Hepatocyte (in vitro differentiated cells): ENCODE data around the gene PET117. TPM values are rescaled to one million over a fixed set of nuclear protein-coding genes. Genes with fewer than 3 reads are reported as not detected.
"Not testable (repeated sequence)": the region's sequence is repeated elsewhere in the genome, so short reads cannot be mapped to it uniquely, and the experiment has no call there.

ENCODE experiments used
- DNase-seq: peaks from one replicate; pipeline ENCODE4 v3.0.0-alpha.2; 2016; ENCODE audit warnings: low spot score
- H2AFZ ChIP-seq: fragments of 200-600 bp; sonication (generic); 2 replicates; pipeline ENCODE4 v1.6.0; 2016; ENCODE audit warnings: antibody characterized with exemption, mild to moderate bottlenecking
- H3K27ac ChIP-seq: fragments of 200-600 bp; sonication (generic); 2 replicates; pipeline ENCODE4 v1.5.1; 2016; ENCODE audit warnings: mild to moderate bottlenecking
- H3K27me3 ChIP-seq: fragments of 200-600 bp; sonication (generic); 2 replicates; pipeline ENCODE4 v1.6.1; 2016
- H3K36me3 ChIP-seq: fragments of 200-600 bp; sonication (generic); replicated peaks from 2 replicates; pipeline ENCODE4 v1.5.1; 2016; ENCODE audit warnings: low read depth; ENCODE audit not compliant: insufficient read depth
- H3K4me1 ChIP-seq: fragments of 200-600 bp; sonication (generic); 2 replicates; pipeline ENCODE4 v1.5.1; 2016; ENCODE audit warnings: mild to moderate bottlenecking, moderate library complexity; ENCODE audit not compliant: insufficient read depth
- H3K4me2 ChIP-seq: fragments of 200-600 bp; sonication (generic); 2 replicates; pipeline ENCODE4 v1.6.0; 2016
- H3K4me3 ChIP-seq: fragments of 200-600 bp; sonication (generic); 2 replicates; pipeline ENCODE4 v1.5.1; 2016; ENCODE audit warnings: mild to moderate bottlenecking
- H3K79me2 ChIP-seq: fragments of 200-600 bp; sonication (generic); 2 replicates; pipeline ENCODE4 v1.6.0; 2017; ENCODE audit warnings: mild to moderate bottlenecking
- H3K9me2 ChIP-seq: fragments of 200-600 bp; sonication (generic); replicated peaks from 2 replicates; pipeline ENCODE4 v1.6.0; 2017; ENCODE audit warnings: mild to moderate bottlenecking; ENCODE audit not compliant: insufficient read depth
- H3K9me3 ChIP-seq: fragments of 200-600 bp; sonication (generic); 2 replicates; pipeline ENCODE4 v1.5.1; 2016; ENCODE audit warnings: low read depth, mild to moderate bottlenecking
- H4K20me1 ChIP-seq: fragments of 200-600 bp; sonication (generic); 2 replicates; pipeline ENCODE4 v1.6.0; 2016; ENCODE audit warnings: mild to moderate bottlenecking; ENCODE audit not compliant: insufficient read depth, poor library complexity, severe bottlenecking
- CTCF ChIP-seq: fragments of 200-600 bp; sonication (generic); IDR thresholded peaks from 2 replicates; pipeline ENCODE4 v1.5.1; 2016; ENCODE audit warnings: antibody characterized with exemption, mild to moderate bottlenecking; ENCODE audit not compliant: poor library complexity
- EZH2 ChIP-seq: fragments of 200-600 bp; sonication (generic); IDR thresholded peaks from 2 replicates; pipeline ENCODE4 v1.6.1; 2016; ENCODE audit warnings: antibody characterized with exemption, mild to moderate bottlenecking, borderline replicate concordance
- EZH2phosphoT487 ChIP-seq: fragments of 200-600 bp; sonication (generic); IDR thresholded peaks from one replicate; pipeline ENCODE4 v1.6.1; 2018; ENCODE audit warnings: antibody characterized with exemption, mild to moderate bottlenecking, low read depth, moderate library complexity; ENCODE audit not compliant: unreplicated experiment, severe bottlenecking
- WGBS: methylation state at CpG from one replicate; pipeline ENCODE4 v1.1.6; 2016; ENCODE audit warnings: low lambda C conversion rate; ENCODE audit errors: missing lambda C conversion rate; 5-methylcytosine and 5-hydroxymethylcytosine counted together
- polyA plus RNA-seq: library from polyadenylated mRNA; unstranded; fragments of >200 nt; fragmentation: Nextera tagmentation; extraction: Ambion mirVana; gene quantifications from 2 replicates; pipeline ENCODE4 v1.2.1, GENCODE V29; 2016
- total RNA-seq: library from RNA; depleted of rRNA; stranded (reverse); fragments of >200 nt; gene quantifications from 2 replicates; pipeline ENCODE4 v1.2.3, GENCODE V29; 2014

The PET117 gene
- total and polyA plus RNA-seq, 2 experiments from 2014 or later, result 24.7 to 27.7 TPM

DNA sequence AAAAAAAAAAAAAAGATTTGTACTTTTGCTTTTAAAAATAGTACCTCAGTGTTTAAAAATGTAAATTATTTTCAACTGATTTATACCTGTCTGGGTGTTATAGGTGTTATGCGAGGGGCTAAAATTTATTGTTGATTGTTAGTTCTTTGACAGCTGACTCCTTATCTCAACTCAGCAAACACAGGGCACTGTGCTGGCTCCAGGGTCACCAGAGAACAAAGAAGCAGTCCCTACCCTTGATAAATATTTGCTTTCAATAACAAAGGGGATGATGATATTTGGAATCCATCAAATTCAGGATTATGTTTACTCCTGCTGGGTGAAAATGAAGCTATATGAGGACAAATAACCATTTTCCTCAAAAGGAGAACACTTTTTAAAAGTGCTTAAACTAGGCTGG, 34.2 kb upstream of the PET117 start:
- 38% methylated on average over 1 of the region's 1 CpG for WGBS
- TF ChIP-seq EZH2, result no peak
- no peak for TF ChIP-seq EZH2phosphoT487
- Histone ChIP-seq H4K20me1 (no peaks in the 10 kb centered on the region), H3K4me1 (no peaks in the 10 kb centered on the region), H3K9me3 (no peaks in the 10 kb centered on the region), H3K79me2 (no peaks in the 10 kb centered on the region), H3K4me2 (no peak overlapping the region), H3K27me3 (no peaks in the 10 kb centered on the region), H3K9me2 (no peaks in the 10 kb centered on the region), H3K4me3 (no peak overlapping the region), H3K27ac (no peak overlapping the region), H3K36me3 (no peaks in the 10 kb centered on the region), H2AFZ (no peak overlapping the region)
- DNase-seq, result no peak

DNA sequence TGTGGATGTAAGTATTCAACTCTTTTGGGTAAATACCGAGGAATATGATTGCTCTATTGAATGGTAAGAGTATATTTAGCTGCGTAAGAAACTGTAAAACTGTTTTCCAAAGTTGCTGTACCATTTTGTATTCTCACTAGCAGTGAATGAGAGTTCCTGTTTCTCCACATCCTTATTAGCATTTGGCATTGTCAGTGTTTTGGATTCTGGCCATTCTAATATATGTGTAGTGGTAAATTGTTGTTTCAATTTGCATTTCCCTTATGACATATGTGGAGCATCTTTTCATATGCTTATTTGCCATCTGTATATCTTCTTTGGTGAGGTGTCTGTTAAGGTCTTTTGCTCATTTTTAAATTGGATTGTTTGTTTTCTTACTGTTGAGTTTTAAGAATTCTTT, 29.3 kb upstream of the PET117 start:
- TF ChIP-seq EZH2 (no peak), EZH2phosphoT487 (no peak), CTCF (no peak)
- H3K4me3 ChIP-seq, result no peak overlapping the region
- no peaks in the 10 kb centered on the region for H4K20me1 ChIP-seq
- no peaks in the 10 kb centered on the region for H3K9me3 ChIP-seq
- no peak overlapping the region for H3K27ac ChIP-seq
- no peak overlapping the region for H2AFZ ChIP-seq
- no peak overlapping the region for H3K4me2 ChIP-seq
- H3K27me3 ChIP-seq, result no peaks in the 10 kb centered on the region
- no peaks in the 10 kb centered on the region for H3K4me1 ChIP-seq
- H3K79me2 ChIP-seq, result no peaks in the 10 kb centered on the region
- no peaks in the 10 kb centered on the region for H3K36me3 ChIP-seq
- no peak for DNase-seq
- WGBS, result 88% methylated on average over 2 of the region's 2 CpGs
- no peaks in the 10 kb centered on the region for H3K9me2 ChIP-seq

DNA sequence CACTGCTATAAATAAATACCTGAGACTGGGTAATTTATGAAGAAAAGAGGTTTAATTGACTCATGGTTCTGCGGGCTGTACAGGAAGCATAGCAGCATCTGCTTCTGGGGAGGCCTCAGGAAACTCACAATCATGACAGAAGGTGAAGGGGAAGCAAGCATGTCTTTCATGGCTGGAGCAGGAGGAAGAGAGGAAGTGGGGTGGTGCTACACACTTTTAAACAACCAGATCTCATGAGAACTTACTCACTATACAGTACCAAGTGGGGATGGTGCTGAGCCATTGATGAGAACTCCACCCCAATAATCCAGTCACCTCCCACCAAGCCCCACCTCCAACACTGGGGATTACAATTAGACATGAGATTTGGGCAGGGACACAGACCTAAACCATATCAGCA, 9.1 kb upstream of the PET117 start:
- not testable (repeated sequence) for DNase-seq, H3K4me1 ChIP-seq, H2AFZ ChIP-seq, H3K27me3 ChIP-seq, H3K27ac ChIP-seq, H3K4me2 ChIP-seq, H3K36me3 ChIP-seq, H3K4me3 ChIP-seq, H4K20me1 ChIP-seq, H3K79me2 ChIP-seq, H3K9me3 ChIP-seq, H3K9me2 ChIP-seq
- WGBS, result 91% methylated on average over 1 of the region's 1 CpG

DNA sequence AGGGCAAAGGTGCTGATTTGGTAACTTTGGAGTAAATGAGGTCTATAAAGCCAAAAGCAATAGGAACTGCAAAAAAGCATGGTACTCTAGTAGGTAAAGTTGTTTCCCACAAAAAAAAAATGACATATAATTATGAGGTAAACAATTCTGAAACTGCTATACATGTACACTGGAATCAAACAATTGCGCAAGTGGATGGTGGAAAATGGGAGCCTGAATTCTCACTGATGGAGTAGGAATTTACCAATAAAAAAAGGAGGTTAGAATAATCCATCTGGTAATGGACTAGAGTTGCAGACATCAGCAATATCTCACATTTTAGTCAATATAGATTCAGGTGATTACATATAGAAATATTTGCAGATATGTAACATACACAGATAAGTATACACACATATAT, 5.0 kb upstream of the PET117 start:
- WGBS, result 93% methylated on average over 1 of the region's 1 CpG
- no peak for TF ChIP-seq EZH2
- no peak for TF ChIP-seq EZH2phosphoT487
- TF ChIP-seq CTCF, result no peak
- no peak for DNase-seq
- no peaks in the 10 kb centered on the region for H3K4me1 ChIP-seq
- H3K4me3 ChIP-seq, result no peak overlapping the region
- no peaks in the 10 kb centered on the region for H3K36me3 ChIP-seq
- H3K9me3 ChIP-seq, result no peaks in the 10 kb centered on the region
- no peak overlapping the region for H2AFZ ChIP-seq
- no peak overlapping the region for H3K27ac ChIP-seq
- H3K9me2 ChIP-seq, result no peaks in the 10 kb centered on the region
- no peaks in the 10 kb centered on the region for H3K27me3 ChIP-seq
- no peaks in the 10 kb centered on the region for H3K79me2 ChIP-seq
- no peak overlapping the region for H3K4me2 ChIP-seq
- H4K20me1 ChIP-seq, result no peaks in the 10 kb centered on the region

GRCh38 chr20:18133962-18134361, 3.7 kb upstream of the PET117 start:
- H4K20me1 ChIP-seq, result no peaks in the 10 kb centered on the region
- H3K4me3 ChIP-seq, result no peak overlapping the region
- H3K4me2 ChIP-seq, result no peak overlapping the region
- no peaks in the 10 kb centered on the region for H3K9me2 ChIP-seq
- H3K27ac ChIP-seq, result no peak overlapping the region
- H3K4me1 ChIP-seq, result peaks cover 3% of the 10 kb centered on the region
- H3K36me3 ChIP-seq, result no peaks in the 10 kb centered on the region
- TF ChIP-seq EZH2phosphoT487, result no peak
- no peak for TF ChIP-seq EZH2
- no peak for TF ChIP-seq CTCF
- no peaks in the 10 kb centered on the region for H3K9me3 ChIP-seq
- no peak for DNase-seq
- peaks cover 10% of the 10 kb centered on the region for H3K79me2 ChIP-seq
- no peaks in the 10 kb centered on the region for H3K27me3 ChIP-seq
- WGBS, result 62% methylated on average over 2 of the region's 2 CpGs
- H2AFZ ChIP-seq, result peak overlapping the region; percentile 15
